HG02798 (cell line): ENCODE data around the gene RTP3.
"Not testable (repeated sequence)": the region's sequence is repeated elsewhere in the genome, so short reads cannot be mapped to it uniquely, and the experiment has no call there.

ENCODE experiments used
- ATAC-seq: cut with Tn5 transposase; IDR thresholded peaks from one replicate; pipeline ENCODE4 v1.9.1; 2021; ENCODE audit warnings: mild to moderate bottlenecking; ENCODE audit not compliant: unreplicated experiment, poor library complexity

The RTP3 gene

GRCh38 chr3:46542801-46543201, 45.0 kb downstream of the RTP3 start:
- no peak for ATAC-seq

- no peak for ATAC-seq
Observed at GRCh38 chr3:46544771-46545503, 47.2 kb downstream of the RTP3 start.

GRCh38 chr3:46545818-46546630, 48.2 kb downstream of the RTP3 start:
- no peak for ATAC-seq

- ATAC-seq: no peak
Observed at GRCh38 chr3:46546896-46547440, 49.2 kb downstream of the RTP3 start.

GRCh38 chr3:46548611-46549010, 50.8 kb downstream of the RTP3 start:
- ATAC-seq: not testable (repeated sequence)

- no peak for ATAC-seq
Observed at GRCh38 chr3:46549408-46549904, 51.7 kb downstream of the RTP3 start.

GRCh38 chr3:46549989-46550388, 52.2 kb downstream of the RTP3 start:
- no peak for ATAC-seq
